ENCODE measurements around the gene DACH1. TPM values are rescaled to one million over a fixed set of nuclear protein-coding genes. Genes with fewer than 3 reads are reported as not detected.

DACH1 gene
- total and polyA plus RNA-seq, 12 donors: 3.6 to 20.0 (median 8.8) TPM

DNA sequence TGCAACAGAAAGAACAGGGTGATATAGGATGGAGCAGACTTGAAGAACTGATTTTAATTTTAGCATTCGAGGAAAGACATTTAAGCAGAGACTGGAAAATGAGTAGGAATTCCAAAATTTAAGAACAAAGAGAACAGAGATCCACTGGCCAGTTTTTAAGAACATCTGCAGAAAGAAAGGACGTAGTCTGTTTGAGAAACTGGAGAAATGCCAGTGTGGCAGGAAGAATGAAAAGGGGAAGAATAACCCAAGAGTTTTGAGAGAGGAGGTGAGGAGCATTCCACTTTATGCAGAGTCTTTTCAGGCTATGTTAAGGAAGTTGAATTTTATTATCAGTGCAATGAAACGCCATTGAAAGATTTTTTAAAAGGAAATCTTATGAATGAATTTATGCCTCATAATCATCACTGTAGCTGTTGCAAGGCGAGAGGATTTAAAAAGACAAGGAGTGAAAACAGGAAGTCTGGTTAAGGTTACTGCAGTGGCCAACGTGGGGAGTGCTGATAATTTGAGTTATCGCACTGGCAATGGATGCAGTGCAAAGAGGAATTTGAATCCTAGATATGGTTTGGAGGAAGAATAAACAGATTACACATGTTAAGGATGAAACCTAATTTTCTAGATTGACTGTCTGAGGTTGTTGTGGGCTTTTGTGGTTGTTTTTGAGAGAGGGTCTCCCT lies 253.8 kb downstream of the DACH1 start:
- no peaks in the 10 kb centered on the region for H3K27me3 ChIP-seq
- no peaks in the 10 kb centered on the region for H3K36me3 ChIP-seq (replicated peaks in 1 of 2)
- H3K9me3 ChIP-seq (replicated peaks in 1 of 3): no peaks in the 10 kb centered on the region
- no peak for DNase-seq
- H3K4me1 ChIP-seq (replicated peaks in 1 of 2): peaks cover 0 to 12% of the 10 kb centered on the region in 2 donors
- no peak overlapping the region for H3K4me3 ChIP-seq
- TF ChIP-seq, protein P1, sequence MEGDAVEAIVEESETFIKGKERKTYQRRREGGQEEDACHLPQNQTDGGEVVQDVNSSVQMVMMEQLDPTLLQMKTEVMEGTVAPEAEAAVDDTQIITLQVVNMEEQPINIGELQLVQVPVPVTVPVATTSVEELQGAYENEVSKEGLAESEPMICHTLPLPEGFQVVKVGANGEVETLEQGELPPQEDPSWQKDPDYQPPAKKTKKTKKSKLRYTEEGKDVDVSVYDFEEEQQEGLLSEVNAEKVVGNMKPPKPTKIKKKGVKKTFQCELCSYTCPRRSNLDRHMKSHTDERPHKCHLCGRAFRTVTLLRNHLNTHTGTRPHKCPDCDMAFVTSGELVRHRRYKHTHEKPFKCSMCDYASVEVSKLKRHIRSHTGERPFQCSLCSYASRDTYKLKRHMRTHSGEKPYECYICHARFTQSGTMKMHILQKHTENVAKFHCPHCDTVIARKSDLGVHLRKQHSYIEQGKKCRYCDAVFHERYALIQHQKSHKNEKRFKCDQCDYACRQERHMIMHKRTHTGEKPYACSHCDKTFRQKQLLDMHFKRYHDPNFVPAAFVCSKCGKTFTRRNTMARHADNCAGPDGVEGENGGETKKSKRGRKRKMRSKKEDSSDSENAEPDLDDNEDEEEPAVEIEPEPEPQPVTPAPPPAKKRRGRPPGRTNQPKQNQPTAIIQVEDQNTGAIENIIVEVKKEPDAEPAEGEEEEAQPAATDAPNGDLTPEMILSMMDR (IDR thresholded peaks at IDR 0.05): no peak
- no peak for TF ChIP-seq POLR2A (IDR thresholded peaks at IDR 0.05)
- H3K27ac ChIP-seq: no peak overlapping the region
- WGBS, 4 donors: 57 to 58% (median 57%) methylated on average over 6 of the region's 6 CpGs
- intact Hi-C loops (cut with DNase I): no loop called here

DNA sequence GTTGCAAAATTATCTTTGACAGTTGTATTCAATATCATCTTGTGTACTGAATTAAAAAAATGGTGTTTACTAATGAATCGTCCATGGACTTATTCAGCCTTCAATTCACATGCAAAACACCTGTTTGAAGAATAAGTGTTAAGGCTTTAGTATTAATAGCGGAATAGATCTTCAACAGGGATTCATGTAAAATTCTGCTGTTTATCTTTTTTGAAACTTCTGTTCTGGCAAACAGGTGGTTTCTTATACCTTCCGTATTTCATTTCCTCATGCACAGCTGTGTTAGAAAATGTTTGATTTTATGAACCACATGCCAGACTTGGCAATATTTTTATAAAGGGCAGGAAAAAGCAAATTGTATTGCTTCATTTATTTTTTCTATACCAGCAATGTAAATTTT lies 255.7 kb downstream of the DACH1 start:
- H3K27me3 ChIP-seq: no peaks in the 10 kb centered on the region
- peaks cover 0 to 7% of the 10 kb centered on the region in 2 donors for H3K4me1 ChIP-seq (replicated peaks in 1 of 2)
- H3K4me3 ChIP-seq: no peak overlapping the region
- TF ChIP-seq, protein P1 (IDR thresholded peaks at IDR 0.05): no peak
- TF ChIP-seq POLR2A (IDR thresholded peaks at IDR 0.05): no peak
- H3K36me3 ChIP-seq (replicated peaks in 1 of 2): no peaks in the 10 kb centered on the region
- no peak overlapping the region for H3K27ac ChIP-seq
- DNase-seq: no peak
- WGBS, 4 donors: 68 to 81% (median 72%) methylated on average over 3 of the region's 3 CpGs
- no peaks in the 10 kb centered on the region for H3K9me3 ChIP-seq (replicated peaks in 1 of 3)
- intact Hi-C loops (cut with DNase I): no loop called here

DNA sequence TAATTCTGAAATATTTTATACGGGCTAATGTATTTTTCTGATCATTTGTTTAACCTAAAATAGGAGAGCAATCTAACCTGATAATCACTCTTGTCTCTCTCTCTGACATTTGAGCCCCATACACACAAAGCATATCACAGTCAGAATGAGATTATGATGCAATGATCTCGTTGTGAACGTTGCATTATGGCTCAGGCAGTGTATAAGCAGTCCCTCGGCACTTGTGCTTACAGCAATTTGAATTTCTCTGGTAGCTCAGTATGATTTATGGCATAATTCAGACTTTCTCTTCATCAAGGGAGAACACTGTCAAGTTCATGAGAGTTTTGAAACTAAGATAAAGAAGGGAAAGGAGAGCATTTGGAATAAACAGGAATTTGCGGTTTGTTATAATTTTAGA lies 256.1 kb downstream of the DACH1 start:
- DNase-seq: no peak
- TF ChIP-seq, protein P1 (IDR thresholded peaks at IDR 0.05): no peak
- no peak for TF ChIP-seq POLR2A (IDR thresholded peaks at IDR 0.05)
- Histone ChIP-seq H3K27ac (no peak overlapping the region), H3K27me3 (no peaks in the 10 kb centered on the region), H3K4me1 (replicated peaks in 1 of 2) (peaks cover 0 to 7% of the 10 kb centered on the region in 2 donors), H3K36me3 (replicated peaks in 1 of 2) (no peaks in the 10 kb centered on the region), H3K9me3 (replicated peaks in 1 of 3) (no peaks in the 10 kb centered on the region), H3K4me3 (no peak overlapping the region)
- intact Hi-C loops (cut with DNase I): no loop called here
- 46 to 51% (median 50%) methylated on average over 5 of the region's 5 CpGs for WGBS, 4 donors

DNA sequence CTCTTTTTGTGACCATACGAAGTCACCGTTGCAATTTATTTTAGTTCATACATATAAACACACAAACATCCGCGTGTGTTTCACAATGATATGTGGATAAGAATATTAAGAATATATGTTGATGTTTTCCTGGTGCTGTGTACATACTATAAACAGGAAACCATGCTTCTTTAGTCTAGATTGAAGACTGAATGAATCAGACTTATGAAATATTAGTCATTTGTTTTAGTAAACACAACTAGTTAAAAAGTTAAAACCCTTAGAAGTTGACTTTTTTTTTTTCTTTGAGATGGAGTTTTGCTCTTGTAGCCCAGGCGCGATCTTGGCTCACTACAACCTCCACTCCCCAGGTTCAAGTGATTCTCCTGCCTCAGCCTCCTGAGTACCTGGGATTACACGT lies 257.7 kb downstream of the DACH1 start:
- no peaks in the 10 kb centered on the region for H3K27me3 ChIP-seq
- H3K4me1 ChIP-seq (replicated peaks in 1 of 2): peaks cover 0 to 7% of the 10 kb centered on the region in 2 donors
- H3K9me3 ChIP-seq (replicated peaks in 1 of 3): no peaks in the 10 kb centered on the region
- no peaks in the 10 kb centered on the region for H3K36me3 ChIP-seq (replicated peaks in 1 of 2)
- TF ChIP-seq, protein P1 (IDR thresholded peaks at IDR 0.05): no peak
- no peak for TF ChIP-seq POLR2A (IDR thresholded peaks at IDR 0.05)
- intact Hi-C loops (cut with DNase I): no loop called here
- DNase-seq: no peak
- WGBS, 4 donors: 92 to 97% (median 92%) methylated on average over 7 of the region's 7 CpGs
- H3K27ac ChIP-seq: no peak overlapping the region
- H3K4me3 ChIP-seq: no peak overlapping the region
